Loucy (cell line): Measurements from ENCODE around the gene GIT1.

Source experiments
- H2AFZ ChIP-seq: fragments of 200-600 bp; sonication (generic); 2 replicates; pipeline ENCODE4 v1.6.0; 2016; ENCODE audit warnings: antibody characterized with exemption, mild to moderate bottlenecking, low read length, moderate library complexity
- H3F3A ChIP-seq: fragments of 200-600 bp; 2 replicates; pipeline ENCODE4 v1.6.0; 2016; ENCODE audit warnings: antibody characterized with exemption, low read depth, mild to moderate bottlenecking
- H3K27me3 ChIP-seq: fragments of 200-600 bp; sonication (generic); 2 replicates; pipeline ENCODE4 v1.6.1; 2014; ENCODE audit warnings: low read length, mild to moderate bottlenecking; ENCODE audit not compliant: insufficient read depth, poor library complexity, severe bottlenecking
- H3K36me3 ChIP-seq: fragments of 200-600 bp; sonication (generic); 2 replicates; pipeline ENCODE4 v1.6.1; 2016; ENCODE audit warnings: low read length; ENCODE audit not compliant: insufficient read depth
- H3K4me1 ChIP-seq: fragments of 200-600 bp; sonication (generic); 2 replicates; pipeline ENCODE4 v1.5.1; 2014; ENCODE audit warnings: low read length, mild to moderate bottlenecking; ENCODE audit not compliant: insufficient read depth, poor library complexity, severe bottlenecking
- H3K4me2 ChIP-seq: fragments of 200-600 bp; sonication (generic); 2 replicates; pipeline ENCODE4 v1.6.0; 2014; ENCODE audit warnings: antibody characterized with exemption, low read length, low read depth, mild to moderate bottlenecking; ENCODE audit not compliant: poor library complexity, severe bottlenecking
- H3K4me3 ChIP-seq: fragments of 200-600 bp; sonication (generic); 2 replicates; pipeline ENCODE4 v1.5.1; 2014; ENCODE audit warnings: low read length, mild to moderate bottlenecking, mixed read lengths; ENCODE audit not compliant: poor library complexity, severe bottlenecking
- H3K79me2 ChIP-seq: fragments of 200-600 bp; sonication (generic); 2 replicates; pipeline ENCODE4 v1.6.1; 2014; ENCODE audit warnings: low read length; ENCODE audit not compliant: insufficient read depth
- H3K9ac ChIP-seq: fragments of 200-600 bp; sonication (generic); 2 replicates; pipeline ENCODE4 v1.6.0; 2014; ENCODE audit warnings: mild to moderate bottlenecking, low read depth, low read length, moderate library complexity; ENCODE audit not compliant: poor library complexity, severe bottlenecking
- H3K9me2 ChIP-seq: fragments of 200-600 bp; sonication (generic); replicated peaks from 2 replicates; pipeline ENCODE4 v1.6.1; 2016; ENCODE audit warnings: low read depth, low read length, mixed read lengths
- H3K9me3 ChIP-seq: fragments of 200-600 bp; sonication (generic); 2 replicates; pipeline ENCODE4 v1.6.1; 2014; ENCODE audit warnings: mild to moderate bottlenecking, antibody characterized with exemption, low read length, low read depth; ENCODE audit not compliant: insufficient read depth
- H4K20me1 ChIP-seq: fragments of 200-600 bp; sonication (generic); 2 replicates; pipeline ENCODE4 v1.6.0; 2014; ENCODE audit warnings: antibody characterized with exemption, low read length, mild to moderate bottlenecking; ENCODE audit not compliant: insufficient read depth, poor library complexity, severe bottlenecking
- EZH2phosphoT487 ChIP-seq: fragments of 200-600 bp; IDR thresholded peaks from 2 replicates; pipeline ENCODE4 v1.6.1; 2018; ENCODE audit warnings: antibody characterized with exemption, mild to moderate bottlenecking, moderate library complexity, borderline replicate concordance
- TF ChIP-seq, protein P1 (sequence below): fragments of 200-600 bp; sonication (generic); conservative IDR thresholded peaks from 2 replicates; pipeline ENCODE4 v1.5.1; 2014; ENCODE audit warnings: mild to moderate bottlenecking, antibody characterized with exemption, low read length

The GIT1 gene

DNA sequence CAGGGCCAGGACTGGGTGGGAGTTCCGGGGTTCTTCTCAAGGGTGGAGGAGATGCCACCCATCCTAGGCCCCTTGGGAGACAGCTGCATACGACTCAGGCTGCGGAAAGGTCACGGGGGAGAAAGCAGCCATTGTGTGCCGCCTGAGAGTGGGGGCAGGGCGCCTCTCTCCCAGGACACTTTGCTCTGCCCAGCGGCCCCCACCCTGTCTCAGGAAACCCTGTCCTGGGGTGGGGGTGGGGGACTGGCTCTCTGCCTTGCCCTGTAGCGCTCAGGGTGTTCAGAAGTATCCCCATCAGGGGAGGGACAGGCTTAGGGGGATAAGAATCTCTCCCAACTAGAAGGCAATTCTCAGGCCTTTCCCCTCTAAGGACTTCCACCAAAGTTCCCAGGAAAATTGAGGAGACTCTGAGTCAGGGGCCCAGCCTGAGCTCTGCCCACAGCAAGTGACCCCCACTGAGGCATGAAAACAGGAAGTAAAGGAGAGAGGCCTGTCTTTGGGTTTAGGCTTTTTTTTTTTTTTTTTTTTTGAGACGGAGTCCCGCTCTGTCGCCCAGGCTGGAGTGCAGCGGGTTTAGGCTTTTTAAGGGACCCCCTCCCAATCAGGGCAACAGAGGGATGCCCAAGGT lies 4.9 kb downstream of the GIT1 start:
- H3K4me2 ChIP-seq: peak overlapping the region; percentile 43
- H3F3A ChIP-seq: no peaks in the 10 kb centered on the region
- H3K9me2 ChIP-seq: no peaks in the 10 kb centered on the region
- no peaks in the 10 kb centered on the region for H3K27me3 ChIP-seq
- H3K4me1 ChIP-seq: peaks cover 45% of the 10 kb centered on the region
- H3K36me3 ChIP-seq: peaks cover 17% of the 10 kb centered on the region; the same call in 1 of the 2 replicates
- no peak overlapping the region for H3K9ac ChIP-seq
- peaks cover 51% of the 10 kb centered on the region for H4K20me1 ChIP-seq
- H3K9me3 ChIP-seq: no peaks in the 10 kb centered on the region
- peaks cover 60% of the 10 kb centered on the region for H3K79me2 ChIP-seq
- H3K4me3 ChIP-seq: no peak overlapping the region
- H2AFZ ChIP-seq: no peak overlapping the region
- no peak for TF ChIP-seq EZH2phosphoT487
- TF ChIP-seq, protein P1, sequence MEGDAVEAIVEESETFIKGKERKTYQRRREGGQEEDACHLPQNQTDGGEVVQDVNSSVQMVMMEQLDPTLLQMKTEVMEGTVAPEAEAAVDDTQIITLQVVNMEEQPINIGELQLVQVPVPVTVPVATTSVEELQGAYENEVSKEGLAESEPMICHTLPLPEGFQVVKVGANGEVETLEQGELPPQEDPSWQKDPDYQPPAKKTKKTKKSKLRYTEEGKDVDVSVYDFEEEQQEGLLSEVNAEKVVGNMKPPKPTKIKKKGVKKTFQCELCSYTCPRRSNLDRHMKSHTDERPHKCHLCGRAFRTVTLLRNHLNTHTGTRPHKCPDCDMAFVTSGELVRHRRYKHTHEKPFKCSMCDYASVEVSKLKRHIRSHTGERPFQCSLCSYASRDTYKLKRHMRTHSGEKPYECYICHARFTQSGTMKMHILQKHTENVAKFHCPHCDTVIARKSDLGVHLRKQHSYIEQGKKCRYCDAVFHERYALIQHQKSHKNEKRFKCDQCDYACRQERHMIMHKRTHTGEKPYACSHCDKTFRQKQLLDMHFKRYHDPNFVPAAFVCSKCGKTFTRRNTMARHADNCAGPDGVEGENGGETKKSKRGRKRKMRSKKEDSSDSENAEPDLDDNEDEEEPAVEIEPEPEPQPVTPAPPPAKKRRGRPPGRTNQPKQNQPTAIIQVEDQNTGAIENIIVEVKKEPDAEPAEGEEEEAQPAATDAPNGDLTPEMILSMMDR: no peak

DNA sequence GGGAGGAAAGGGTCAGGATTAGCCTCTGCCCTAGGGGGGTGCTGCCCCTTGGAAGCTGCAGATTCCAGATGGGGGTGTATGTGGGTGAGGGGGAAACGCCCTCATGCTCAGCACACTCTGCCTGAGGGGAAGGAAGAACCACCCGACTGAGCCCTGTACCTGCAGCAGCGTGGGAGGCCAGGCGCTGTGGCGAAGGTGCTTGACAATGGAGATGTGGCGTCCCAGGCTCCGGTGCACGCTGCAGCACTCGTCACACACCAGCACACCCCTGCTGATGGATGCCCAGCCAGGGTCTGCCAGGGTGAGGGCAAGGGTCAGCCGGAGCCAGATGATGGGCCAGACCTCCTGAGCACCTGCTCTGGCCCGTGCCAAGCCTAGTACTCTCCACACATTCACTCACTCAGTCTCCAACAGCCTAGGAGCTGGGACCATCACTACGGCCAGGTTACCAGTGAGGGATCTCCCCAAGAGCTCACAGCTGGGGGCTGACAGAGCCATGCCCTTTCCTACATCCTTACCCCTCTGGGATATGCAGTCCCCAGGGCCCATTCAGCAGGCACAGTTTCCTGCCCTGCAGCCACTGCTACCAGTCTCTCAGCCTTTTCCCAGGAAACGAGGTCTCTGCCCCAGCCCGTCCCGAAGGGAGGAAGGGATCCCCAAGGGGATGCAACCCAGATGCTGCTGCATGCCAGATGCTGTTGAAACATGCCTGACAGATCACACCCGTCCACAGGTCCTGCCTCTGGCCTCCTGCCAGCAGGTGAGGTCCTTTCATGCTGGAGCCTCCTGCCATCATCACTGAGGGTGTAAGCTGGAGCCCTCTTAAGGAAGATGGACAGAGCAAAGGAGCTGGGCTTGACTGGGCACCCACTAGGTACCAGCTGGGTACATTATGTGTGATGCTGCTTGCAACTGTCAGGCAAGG lies 5.9 kb downstream of the GIT1 start:
- Histone ChIP-seq H3K9ac (no peak overlapping the region), H3K4me3 (no peak overlapping the region), H2AFZ (no peak overlapping the region), H3K9me3 (no peaks in the 10 kb centered on the region), H4K20me1 (peaks cover 52% of the 10 kb centered on the region), H3K36me3 (peaks cover 25% of the 10 kb centered on the region; the same call in 1 of the 2 replicates), H3F3A (no peaks in the 10 kb centered on the region), H3K79me2 (peaks cover 56% of the 10 kb centered on the region), H3K9me2 (no peaks in the 10 kb centered on the region), H3K27me3 (no peaks in the 10 kb centered on the region), H3K4me2 (no peak overlapping the region), H3K4me1 (peaks cover 43% of the 10 kb centered on the region)
- no peak for TF ChIP-seq EZH2phosphoT487
- TF ChIP-seq, protein P1: no peak

DNA sequence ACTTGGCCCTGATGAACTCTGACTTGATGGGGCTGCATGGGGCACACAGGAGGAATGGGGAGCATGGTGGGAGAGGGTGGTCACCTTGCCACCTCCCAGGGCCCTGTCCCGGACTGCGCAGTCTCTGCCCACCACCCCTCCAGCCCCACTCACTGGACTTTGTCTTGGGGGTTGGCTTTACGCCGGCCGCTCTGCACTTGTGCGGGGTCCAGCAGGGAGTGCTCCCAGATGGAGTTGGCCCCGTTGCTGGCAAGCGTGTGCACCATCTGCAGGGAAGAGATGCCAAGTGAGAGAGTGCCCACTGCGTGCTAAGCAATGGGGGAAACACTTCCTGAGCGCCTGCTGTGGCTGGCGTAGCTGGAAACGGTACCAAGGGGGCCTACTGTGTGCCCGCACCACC lies 6.7 kb downstream of the GIT1 start:
- no peak overlapping the region for H3K4me3 ChIP-seq
- H3K79me2 ChIP-seq: peaks cover 48% of the 10 kb centered on the region
- no peaks in the 10 kb centered on the region for H3K9me3 ChIP-seq
- H3K4me1 ChIP-seq: peaks cover 35% of the 10 kb centered on the region
- peaks cover 29% of the 10 kb centered on the region; the same call in 1 of the 2 replicates for H3K36me3 ChIP-seq
- no peaks in the 10 kb centered on the region for H3F3A ChIP-seq
- H3K4me2 ChIP-seq: no peak overlapping the region
- no peaks in the 10 kb centered on the region for H3K27me3 ChIP-seq
- no peak for TF ChIP-seq EZH2phosphoT487
- TF ChIP-seq, protein P1: no peak
- H4K20me1 ChIP-seq: peaks cover 44% of the 10 kb centered on the region
- H3K9me2 ChIP-seq: no peaks in the 10 kb centered on the region
- H2AFZ ChIP-seq: no peak overlapping the region
- H3K9ac ChIP-seq: no peak overlapping the region
